Measurements from ENCODE around the gene GALNTL6. TPM values are rescaled to one million over a fixed set of nuclear protein-coding genes. Genes with fewer than 3 reads are reported as not detected.
A peak's percentile ranks its signal among the peaks of the same experiment; 100 is the strongest.

Gene GALNTL6
- total RNA-seq, 1 donor, result not detected

DNA sequence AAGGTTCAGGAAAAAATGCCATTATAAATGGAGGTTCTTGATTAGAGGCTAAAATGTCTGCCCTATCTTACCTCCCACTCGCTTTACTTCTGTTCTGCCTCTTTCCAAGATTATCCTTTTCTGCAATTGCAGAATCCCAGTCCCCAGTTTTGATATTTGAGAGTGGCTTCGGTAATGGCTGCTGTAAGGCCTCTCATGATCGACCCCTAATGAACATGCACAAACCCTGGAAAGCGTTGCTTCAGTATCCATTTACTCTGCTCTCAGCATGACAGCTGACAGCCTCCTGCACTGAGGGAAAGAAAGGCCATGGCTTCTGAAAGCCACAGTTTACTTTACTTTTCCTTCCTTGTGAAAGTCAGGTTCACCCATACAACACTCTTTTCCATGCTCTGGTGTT lies 1030.0 kb downstream of the GALNTL6 start:
- no peak overlapping the region for H3K4me3 ChIP-seq (ENCODE audit: low read depth, low read length)
- no peak for DNase-seq (ENCODE audit: low read depth)
- no peak for TF ChIP-seq CTCF (IDR thresholded peaks at IDR 0.05; ENCODE audit: insufficient read depth, low read length)

DNA sequence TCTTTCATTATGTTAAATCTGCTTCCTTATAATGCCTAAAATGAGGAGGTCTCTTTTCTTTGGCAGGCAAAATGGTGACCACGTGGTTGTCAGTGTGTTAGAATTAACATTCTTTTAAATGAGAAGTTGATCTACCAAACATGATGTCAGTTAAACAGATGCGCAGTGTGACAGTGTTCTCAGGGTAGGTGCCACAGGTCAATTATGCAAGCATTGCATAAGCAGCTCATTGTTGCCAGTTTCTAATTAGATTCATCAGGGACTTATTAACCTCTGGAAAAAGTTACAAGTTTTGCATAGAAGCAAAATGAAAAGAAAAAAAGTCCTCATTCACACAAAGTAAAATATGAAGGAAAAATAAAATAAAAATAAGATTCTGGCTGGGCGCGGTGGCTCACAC lies 1031.4 kb downstream of the GALNTL6 start:
- no peak for TF ChIP-seq CTCF (IDR thresholded peaks at IDR 0.05; ENCODE audit: insufficient read depth, low read length)

GRCh38 chr4:172845281-172845680 lies 1032.1 kb downstream of the GALNTL6 start:
- H3K4me3 ChIP-seq (ENCODE audit: low read depth, low read length), result no peak overlapping the region
- DNase-seq (ENCODE audit: low read depth), result no peak
- TF ChIP-seq CTCF (IDR thresholded peaks at IDR 0.05; ENCODE audit: insufficient read depth, low read length), result no peak

More for the DNA sequence above, 1031.4 kb downstream of the GALNTL6 start:
- H3K4me3 ChIP-seq (ENCODE audit: low read depth, low read length), result no peak overlapping the region
- DNase-seq (ENCODE audit: low read depth), result no peak

DNA sequence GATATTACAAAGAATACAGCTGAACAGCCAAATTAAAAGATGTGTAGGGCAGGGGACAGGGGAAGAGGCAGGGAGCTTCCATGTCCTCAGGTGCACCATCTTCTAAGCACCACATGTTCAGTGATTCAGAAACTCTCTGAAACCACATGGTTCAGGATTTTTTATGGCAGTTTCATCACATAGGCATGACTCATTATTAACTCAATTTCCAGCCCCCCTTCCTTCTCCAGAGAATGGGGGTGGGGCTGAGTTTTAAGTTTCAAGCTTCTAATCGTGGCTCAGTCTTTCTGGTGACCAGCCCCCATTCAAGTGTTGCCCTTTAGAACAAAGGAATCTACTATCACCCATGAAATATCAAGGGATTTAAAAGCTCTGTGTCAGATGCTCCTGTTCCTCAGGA lies 1037.6 kb downstream of the GALNTL6 start:
- H3K4me3 ChIP-seq (ENCODE audit: low read depth, low read length), result no peak overlapping the region
- no peak for TF ChIP-seq CTCF (IDR thresholded peaks at IDR 0.05; ENCODE audit: insufficient read depth, low read length)
- peak; percentile 69 for DNase-seq (ENCODE audit: low read depth)

DNA sequence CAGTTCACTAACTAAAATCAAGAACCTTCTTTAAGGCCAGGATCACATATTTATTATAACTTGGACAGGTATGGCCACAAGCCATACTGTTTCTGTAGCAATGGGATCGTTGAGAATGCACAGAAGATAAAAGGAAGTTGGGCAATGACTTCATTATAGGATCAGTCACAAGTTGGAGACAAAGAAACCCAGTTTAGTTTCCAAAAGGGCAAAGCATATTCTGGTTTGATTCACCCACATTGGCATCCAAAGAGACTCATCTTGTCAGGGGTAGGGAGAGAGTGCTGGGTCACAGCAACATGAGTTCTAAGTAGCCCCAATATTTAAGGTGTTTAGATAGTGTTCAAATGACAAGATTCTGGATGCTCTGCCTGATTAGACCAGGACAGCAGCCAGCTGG lies 1038.3 kb downstream of the GALNTL6 start:
- DNase-seq (ENCODE audit: low read depth), result peak; percentile 2
- no peak overlapping the region for H3K4me3 ChIP-seq (ENCODE audit: low read depth, low read length)
- no peak for TF ChIP-seq CTCF (IDR thresholded peaks at IDR 0.05; ENCODE audit: insufficient read depth, low read length)

DNA sequence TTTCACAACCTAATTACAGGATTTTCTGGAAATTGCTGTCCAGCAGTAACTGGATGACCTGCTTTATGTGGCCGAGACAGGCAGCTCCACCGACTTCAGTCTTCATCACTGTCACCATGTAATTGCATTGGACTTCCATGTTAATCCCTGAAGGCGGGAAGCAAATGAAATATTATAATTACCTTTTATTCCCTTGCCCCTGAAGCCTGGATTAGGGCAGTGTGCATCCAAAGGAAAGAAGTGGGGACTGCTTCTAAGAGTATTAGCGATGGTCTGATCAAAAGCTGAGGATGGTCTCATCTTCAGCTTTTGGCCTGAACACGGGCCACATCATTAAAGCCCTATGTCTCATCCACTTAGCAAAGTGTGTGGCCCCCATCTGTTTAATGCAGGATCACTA lies 1043.8 kb downstream of the GALNTL6 start:
- no peak overlapping the region for H3K4me3 ChIP-seq (ENCODE audit: low read depth, low read length)
- TF ChIP-seq CTCF (IDR thresholded peaks at IDR 0.05; ENCODE audit: insufficient read depth, low read length), result no peak
- DNase-seq (ENCODE audit: low read depth), result no peak

GRCh38 chr4:172858731-172859230 lies 1045.6 kb downstream of the GALNTL6 start:
- no peak overlapping the region for H3K4me3 ChIP-seq (ENCODE audit: low read depth, low read length)
- no peak for DNase-seq (ENCODE audit: low read depth)
- TF ChIP-seq CTCF (IDR thresholded peaks at IDR 0.05; ENCODE audit: insufficient read depth, low read length), result no peak
